Measurements from ENCODE around the gene HOXC12.

HOXC12 gene

DNA sequence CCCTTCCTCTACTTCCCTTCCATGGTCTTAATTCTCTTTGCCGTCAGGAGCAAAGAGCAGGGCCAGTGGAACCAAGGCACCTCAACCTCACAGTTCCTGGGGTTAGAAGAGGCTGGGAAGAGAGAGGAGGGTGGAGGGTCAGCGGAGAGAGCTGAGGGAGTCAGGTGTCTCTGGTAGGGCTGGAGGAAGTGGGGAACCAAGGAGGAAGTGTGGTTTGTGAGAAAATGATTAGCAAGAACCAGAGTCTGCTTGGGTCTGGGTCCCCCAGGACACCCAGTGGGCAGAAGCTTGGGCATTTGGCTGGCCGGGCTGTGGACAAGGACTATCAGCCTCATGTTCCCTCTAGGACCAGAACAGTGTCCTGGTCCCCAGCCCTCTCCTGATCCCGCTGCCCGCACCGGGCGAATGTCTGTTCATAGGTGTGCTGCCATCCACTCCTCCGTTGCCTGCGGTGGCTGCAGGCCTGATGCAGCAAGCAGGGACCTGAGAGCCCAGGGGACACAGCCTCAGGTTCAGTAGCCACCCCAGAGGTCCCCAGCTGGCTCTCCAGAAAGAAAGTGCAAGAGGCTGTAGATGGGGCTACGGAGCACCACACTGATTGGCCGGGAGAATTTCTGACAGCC lies 2.3 kb downstream of the HOXC12 start:
- DNase-seq, result no peak

DNA sequence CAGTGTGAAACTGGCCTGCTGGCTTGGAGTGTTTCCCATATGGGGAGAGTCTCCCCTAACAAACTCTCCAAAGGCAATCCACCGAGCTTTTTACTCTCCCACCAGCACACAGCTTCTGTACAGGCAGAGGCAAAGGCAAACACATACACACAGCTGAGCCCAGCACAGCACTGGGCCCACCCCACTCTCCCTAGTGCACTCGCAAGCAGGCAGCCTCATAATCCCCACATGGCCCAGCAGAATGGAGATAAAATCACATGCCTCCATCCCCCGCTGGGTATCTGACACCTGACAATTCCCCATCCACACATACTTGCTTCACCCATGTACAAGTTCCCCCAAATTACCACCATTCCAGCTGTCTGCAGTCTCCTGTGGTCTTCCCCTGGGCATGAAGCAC lies 3.4 kb downstream of the HOXC12 start:
- no peak for DNase-seq

DNA sequence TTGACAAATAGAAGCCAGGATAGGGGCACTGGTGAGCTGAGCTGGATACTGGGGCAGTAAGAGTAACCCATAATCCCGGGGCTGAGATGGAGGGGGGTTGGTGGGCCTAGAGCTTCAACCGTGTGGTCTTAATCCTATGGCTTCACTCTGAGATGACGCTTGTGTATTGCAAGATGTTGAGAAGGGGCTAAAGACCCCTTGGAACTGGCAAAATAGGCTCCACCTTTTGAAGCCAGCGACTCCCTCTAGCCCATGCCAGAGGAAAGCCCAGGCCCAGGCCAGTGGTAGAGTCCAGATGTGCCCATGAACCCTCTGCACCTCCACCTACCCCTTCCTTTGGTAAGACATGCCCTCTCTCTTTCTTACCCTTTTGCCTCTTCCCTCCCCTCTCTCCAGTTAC lies 4.6 kb downstream of the HOXC12 start:
- no peak for DNase-seq

DNA sequence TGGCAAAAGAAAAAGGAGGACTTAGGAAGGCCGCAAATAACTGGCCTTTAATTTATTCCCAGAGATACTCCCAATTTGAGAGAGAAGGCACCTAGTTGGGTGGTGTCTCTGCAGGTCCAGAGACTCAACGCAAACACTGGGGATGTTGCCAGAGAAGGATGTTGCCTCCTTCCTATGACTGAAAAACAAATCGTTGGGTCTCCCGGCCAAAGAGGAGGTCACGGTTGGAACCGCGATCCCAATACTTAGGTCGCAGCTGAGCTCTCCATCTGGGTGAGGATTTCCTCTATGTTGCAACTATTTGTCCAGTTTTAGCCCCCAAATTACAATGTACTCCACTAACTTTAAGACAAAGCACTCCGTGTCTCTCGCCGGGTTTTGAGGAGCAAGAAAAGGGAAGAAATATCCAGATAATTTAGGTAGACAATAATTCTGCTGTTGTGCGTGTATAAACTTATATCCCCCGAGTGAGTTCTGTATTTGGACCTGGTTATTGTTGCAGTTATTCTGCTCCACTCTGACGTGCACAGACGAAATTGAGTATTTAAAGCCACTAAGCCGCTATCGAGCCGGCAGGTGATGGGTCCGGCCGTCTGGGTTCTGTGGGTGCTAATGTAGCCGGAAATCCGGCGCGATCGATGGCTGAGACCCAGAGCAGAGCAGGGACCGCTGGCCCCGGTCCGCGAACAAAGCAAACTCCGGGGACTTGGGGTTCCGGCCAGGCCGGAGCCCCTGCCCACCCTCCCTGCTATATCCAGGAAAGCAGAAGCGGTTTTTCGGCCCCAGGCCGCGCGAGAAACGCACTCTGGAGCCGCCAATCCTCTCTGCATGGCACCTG lies 5.7 kb downstream of the HOXC12 start:
- peak; percentile 52 for DNase-seq

DNA sequence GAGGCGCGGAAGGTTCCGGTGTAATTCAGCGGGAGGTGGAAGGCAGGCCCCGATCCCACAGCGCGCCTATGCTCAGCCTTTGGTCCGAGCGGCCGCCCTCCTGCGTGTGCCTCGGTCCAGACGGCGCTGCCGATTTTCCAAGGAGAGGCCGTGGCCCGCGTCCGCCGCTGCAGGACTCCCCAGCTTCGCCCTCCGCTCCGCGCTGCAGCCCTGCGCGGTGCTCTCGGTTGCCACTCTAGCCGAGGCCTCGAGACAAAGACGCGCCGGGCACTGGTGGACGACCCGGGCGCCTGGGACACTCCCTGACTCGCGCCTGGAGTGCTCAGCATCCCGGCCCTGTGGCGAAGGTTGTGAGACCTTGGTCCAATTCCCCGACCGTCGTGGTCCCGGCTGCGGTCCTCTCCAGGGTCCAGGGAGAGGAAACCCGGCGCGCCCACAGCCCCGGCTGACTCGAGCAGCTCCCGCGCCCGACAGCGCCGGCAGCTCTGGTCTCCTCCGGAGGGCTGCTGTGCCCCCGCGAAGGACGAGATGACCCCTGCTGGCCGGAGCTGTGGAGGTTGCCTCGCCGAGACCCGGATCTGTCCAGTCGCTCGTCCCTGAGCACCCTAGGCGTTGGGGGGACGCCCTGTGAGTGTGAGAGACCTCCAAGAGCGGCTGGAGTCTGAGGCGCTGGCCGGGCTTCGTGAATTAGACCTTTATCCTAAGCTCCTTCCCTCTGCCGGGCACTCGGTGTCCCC lies 6.5 kb downstream of the HOXC12 start:
- peak; percentile 93 for DNase-seq

DNA sequence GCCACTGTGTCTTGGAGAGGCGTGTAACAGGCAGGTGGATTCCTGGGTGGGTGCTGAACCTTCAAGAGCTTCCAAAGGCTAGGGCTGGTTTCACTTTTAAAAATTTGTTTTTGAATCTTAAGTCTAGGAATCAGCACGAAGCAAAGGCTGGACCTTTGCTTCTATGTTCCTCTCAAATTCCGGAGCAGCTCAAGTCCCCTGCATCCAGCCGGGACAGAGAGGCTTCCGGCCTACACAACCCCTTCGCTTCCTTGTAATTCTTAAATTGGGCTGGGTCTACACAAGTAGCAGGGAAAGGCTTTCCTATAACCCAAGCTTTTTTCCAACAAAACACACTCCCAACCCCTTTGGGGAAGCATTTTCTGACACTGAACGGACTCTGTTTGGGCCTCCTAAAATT lies 8.3 kb downstream of the HOXC12 start:
- no peak for DNase-seq

DNA sequence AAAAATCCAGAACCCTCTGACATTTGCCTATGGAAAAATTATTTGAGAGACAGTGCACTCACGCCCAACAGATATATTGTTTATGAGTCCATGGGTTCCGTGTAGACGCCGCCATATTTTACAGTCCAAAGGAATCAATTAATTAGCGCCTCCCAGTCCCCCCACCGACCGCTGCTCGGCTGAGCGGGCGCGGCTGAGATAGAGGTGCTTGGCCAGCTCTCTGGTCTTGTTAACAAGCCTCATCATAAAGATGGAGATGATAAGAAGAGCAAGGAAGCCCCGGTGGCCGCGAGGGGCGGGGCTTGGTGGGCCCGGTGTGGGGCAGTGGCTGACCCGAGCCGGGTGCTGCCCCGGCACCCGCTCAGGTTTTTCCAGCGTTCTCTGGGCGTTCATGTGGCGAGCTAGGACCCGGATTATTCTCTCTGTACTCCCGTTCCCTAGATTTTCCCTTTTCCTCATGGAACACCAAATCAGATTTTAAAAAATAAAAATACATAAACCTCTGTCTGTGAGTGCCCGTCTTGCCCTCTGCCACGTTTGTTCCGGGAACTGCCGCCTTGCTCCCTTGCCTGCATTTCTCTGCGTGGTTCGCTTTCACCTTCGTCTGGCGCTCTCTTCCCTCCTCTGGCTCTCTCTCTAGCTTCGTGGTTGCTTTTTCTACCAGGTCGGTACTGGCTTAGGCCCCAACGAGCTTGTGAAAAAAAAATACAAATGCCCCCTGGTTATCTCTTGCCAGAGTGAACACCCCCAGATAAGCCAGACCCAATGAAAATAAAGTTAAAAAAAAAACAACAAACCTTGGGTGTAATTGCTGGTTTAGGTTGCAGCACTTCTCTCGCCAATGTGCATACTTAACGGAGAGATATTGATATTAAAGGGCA lies 9.0 kb downstream of the HOXC12 start:
- DNase-seq, result peak; percentile 87

DNA sequence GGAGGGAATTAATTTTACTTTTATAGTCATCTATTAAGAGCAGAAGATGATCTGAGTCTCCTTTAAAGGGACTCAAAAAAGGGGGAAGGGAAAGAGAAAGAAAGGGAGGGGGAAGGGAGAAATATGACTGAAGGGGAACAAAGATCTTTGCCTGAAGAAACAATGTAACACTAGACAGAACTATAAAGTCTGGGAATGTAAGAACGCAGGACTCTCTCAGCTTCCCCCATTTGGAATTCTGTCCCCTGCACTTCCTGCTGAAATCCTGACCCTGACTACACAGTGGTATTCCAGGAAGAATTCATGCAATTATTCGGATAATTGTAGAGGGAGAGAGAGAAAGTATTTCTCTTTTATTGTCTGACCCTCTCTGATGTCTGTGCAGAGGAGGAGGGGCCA lies 9.6 kb downstream of the HOXC12 start:
- DNase-seq, result no peak

DNA sequence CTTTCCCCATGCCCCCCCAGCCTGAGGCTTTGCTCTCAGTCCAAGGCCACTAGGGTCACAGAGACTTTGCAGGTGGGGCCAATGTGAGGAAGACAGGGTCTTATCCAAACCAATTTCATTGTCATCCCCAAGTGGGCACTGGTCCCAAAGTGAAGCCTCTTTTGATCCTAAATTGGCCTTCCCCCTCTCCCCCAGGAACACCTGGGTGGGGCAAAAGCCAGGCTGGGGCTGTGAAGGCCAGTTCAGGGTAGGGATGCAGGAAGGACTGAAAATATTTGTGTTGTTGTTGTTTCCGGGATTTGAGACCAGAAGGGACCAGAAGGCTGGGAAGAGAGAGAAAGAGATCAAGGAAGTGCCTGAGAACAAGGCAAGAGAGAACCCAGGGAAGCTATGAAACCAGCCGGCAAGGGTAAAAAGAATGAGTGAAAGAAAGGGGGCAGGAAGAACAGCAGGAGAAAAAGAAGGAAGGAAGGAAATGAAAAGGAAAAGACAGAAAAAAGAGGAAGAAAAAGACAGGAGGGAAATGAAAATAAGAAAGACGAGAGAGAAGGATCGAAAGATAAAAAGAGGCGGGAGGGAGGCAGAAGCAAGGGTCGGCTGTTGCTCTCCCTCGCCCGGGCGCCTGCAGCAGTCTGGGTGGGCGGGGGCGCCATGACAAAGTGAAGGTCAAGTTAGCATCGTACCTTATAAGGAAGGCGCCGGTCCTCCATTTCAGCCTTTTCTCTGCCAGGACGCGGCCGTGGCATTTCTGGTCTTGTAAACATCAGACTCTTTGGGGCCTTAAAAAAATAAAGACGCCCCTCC lies 10.8 kb downstream of the HOXC12 start:
- peak; percentile 79 for DNase-seq

DNA sequence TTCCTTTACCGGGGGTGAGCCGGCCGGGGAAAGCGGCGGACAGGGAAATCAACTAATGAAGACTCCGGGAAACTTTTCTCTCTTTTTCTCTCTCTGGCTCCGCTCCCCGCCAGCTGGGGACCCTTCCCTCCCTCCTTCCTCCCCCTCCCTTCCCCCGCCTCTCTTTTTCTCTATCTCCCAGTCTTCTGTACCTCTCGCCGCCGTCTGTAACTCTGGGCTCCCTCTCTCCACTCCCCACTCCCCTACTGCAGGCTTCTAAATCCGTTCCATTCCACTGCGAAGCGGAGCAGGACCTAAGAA lies 11.3 kb downstream of the HOXC12 start:
- DNase-seq, result no peak

DNA sequence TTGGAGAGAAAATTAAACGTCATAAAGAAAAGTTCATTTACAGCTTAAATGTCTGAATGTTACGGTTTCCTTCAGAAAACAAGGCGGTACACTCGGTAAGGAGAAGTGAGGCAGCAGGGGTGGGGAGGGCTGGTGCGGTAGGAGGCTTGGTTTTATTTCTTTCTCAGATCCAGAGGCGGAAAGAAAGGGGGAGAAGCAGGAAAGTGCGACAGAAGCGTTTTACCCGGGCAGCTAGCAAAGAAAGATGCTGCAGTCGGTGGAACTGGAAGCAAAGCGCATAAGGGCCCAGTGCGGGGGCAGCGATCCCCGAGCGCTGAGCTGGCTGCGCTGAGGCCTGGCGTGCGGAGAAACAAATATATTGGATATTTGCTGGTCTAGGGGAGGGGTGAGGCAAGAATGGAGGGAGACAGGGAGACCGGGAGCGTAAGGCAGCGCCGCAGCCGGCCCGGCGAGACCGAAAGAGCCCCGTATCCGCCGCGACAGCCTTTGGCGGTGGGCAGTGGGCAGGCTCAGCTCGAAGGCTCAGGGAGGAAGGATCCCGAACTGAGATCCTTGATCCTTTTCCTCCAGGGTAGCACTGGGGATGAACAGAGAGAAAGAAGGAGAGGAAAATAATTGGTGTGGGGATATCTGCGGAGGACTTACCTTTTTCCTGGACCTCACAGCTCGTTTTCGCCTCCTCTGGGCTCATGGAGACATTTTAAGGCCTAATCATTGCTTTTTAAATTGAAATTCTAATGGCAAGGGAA lies 11.9 kb downstream of the HOXC12 start:
- DNase-seq, result no peak

DNA sequence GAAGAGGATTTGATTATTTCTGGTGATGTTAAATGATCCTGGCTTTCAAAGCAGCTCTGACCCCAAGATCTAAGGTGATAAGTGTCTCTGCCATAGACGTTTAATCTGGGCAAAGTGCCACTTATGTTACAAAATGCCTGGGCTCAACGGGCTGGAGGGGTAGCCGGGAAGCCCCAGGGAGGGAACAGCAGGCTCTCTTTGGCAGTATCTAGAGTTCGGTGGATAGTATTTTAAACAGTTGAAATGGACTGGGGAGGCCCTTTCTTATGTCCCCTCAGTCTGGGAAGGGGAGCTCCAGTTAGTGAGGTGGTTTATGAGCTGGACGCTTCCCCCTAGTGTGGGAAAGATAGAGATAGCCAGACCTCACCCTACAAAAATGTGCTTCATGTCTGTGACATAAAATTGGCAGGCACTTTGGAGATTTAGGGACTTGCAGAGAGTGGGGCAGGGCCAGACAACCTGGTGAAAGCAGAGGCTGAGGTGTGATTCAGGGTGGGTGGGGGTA lies 12.8 kb downstream of the HOXC12 start:
- DNase-seq, result no peak

DNA sequence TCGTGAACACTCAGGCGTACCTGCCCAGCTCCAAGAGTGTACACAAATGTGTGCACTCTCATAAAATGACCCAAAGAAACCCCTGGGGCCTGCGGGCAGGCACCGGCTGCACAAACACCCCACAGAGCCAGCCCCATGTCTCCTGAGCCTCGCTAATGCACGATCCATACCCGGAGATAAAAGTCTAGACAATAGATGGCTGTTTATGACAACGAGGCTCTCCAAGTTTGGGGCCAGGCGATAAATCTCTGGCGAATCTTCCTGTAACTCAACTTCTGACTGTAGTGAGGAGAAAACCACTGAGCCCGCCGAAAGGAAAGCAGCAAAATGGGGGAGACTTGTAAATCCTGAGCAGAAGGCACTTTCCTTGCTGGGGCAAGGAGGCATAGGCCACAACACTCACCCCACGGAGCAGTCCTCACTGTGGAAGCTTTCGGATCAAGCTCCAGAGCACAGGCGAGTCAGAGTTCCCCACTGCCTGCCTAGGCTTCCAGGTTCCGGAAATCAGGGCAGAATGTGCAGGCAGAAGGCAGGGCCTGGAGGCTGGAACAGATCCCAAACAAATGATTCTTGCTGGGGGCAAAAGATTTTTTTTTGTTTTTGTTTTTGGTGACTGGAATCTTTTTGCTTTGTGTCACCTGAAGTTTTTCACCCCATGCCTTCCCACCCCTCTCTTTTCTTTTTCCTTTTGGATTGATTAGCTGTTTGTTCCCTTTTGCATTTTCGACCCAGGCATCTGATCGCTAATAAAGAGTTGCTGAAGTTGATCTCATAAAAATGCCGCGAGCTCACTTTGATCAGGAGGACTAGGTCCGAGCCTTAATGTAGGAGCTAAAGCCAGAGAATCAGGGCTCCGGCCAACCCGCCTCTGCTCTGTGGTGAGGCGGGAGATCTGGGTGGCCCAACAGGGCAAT lies 13.8 kb downstream of the HOXC12 start:
- no peak for DNase-seq

DNA sequence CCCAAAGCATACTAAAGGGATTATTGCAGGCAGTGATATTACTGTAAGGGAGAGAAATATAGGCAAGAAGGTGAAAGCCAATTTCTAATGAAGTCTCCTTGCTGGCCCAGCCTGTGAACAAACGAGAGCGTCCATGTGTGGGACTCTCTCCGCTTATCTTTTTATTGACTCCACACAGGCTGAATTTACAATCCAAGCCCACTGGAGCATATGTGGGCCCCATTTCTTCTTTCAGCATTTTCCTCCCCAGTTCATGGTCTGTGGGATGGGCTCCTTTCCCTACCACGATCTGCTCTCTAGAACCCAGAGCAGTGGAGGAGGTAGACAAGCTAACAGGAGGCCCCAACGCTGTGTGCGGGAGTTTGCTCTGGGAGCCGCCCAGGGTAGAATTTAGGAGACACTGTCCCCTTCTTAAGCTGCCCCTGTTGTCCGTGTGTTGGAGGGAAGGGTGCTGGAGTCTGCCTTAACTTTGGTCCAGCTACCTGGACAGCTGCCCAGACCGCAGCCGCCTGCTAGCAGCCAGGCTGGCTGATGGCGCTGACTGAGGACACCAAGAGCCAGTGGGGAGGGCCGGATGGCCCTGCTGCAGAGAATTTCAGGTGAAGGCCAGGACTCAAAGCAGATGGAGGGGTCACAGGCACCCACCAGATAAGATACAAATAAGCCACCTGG lies 15.0 kb downstream of the HOXC12 start:
- DNase-seq, result no peak

DNA sequence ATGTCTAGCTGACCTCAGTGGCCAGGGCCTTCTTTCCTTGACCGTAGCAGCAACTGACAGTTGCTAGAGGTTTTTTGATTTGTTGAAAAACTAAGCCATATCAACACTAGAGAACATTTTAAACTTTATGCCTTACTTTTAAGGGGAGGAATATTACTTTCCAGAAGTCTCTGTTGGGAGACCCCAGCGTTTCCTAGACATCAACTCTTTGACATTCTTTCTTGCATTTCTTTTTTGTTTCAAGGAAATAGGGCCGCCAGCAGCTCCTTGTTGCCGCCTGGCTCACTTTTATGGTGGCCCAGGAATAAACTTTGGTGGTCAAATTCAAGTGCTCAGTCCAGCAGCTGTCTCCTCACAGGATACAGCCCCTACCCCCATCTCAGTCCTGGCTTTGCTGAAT lies 15.7 kb downstream of the HOXC12 start:
- DNase-seq, result no peak

DNA sequence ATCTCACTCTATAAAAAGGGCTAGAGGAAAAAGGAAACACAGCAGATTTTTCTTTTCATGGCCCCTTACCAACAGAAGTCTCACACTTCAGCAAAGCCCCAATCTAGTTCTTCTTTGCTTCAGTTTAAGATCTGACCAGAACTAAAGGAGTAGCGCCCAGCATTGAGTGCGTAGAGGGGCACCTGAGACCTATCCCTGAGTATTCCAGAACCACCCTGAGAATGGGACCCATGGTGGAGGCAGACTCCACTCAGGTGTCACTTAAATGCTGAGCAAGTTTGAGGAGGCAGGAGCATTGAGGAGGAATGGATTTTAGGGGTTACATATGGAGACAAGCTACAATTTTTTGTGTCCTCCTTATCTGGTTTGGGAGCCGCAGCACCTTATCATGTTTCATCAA lies 16.4 kb downstream of the HOXC12 start:
- DNase-seq, result no peak

DNA sequence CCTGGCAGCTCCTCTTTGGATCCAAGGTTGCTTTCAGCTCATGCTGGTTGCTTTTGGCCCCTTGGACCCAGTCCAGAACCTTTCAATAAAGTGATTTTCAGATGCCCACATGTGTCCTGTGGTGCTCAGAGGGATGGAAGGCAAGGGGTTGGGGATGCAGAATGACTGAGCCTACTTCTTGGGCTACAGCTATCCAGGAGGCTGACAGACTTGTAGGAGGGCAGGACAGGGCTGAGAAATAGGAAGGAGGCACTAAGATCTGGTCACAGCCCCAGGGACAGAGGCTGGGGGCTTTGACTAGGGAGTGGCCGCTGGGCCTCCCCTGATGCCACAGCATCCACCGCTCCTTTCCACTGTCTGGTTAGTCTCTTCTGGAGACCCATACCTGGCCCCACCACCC lies 17.0 kb downstream of the HOXC12 start:
- no peak for DNase-seq

DNA sequence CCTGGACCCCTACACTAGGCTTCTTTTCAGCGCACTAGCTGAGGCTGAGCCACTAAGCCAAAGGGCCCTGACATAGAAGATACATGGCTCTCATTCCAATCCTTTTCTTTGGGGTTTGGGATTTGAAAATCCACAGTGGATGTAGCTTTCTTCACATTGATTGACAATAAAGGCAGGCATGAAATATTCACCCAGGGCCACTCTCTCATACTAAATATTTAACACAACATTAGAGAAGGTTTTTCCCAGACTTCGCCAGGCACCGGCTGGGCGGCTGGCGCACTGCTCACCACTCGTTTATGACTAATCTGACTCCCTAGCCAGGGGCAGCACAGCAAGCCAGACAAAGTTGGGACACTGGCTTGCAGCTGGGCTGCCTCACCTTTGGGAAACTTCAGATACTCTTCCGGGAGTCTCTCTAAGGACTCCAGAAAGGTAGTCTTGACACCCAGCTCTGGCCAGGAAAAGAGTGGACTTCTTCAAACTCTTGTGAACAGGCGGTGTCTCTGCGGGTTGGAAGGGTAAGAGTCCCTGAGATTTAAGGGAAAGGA lies 17.5 kb downstream of the HOXC12 start:
- DNase-seq, result no peak

DNA sequence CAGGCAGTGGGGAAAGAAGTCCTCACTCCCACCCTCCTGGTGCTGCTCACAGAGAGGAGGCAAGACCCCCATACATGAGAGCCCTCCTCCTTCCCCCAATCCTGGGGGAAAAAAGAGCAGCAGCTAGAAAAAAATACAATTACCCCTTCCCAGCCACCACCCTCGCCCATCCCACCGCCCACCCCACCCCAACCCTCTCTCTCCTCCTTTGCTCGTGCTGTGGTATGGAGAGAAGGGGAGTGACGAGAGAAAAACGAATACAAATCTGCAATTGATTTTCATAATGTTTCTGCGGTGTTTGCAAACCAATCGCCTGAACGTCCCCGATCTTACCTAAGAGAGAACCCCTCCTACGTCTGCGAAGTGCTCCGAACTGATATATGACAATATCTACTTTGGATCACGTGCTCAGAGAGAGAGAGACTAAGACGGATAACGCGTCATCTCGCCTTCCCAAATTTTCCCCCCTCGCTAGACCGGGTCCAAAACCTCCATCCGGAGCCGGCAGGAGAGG lies 18.1 kb downstream of the HOXC12 start, which contains the start of gene HOXC11:
Gene HOXC11 (plus strand): TSS at position 405 of the 514 bp plus-strand sequence. CDS start 116 bp downstream, outside the sequence.
- no peak for DNase-seq

Data from islet precursor cell (in vitro differentiated cells).